PC-3 (cell line): ENCODE measurements around the gene MATN1. TPM values are rescaled to one million over a fixed set of nuclear protein-coding genes. Genes with fewer than 3 reads are reported as not detected.

Experiments used
- ATAC-seq: fragments of 200-7000 bp; cut with Tn5 transposase; 2 replicates; pipeline ENCODE4 v1.9.1; 2020; ENCODE audit warnings: mild to moderate bottlenecking, moderate library complexity
- BruUV-seq: library from RNA; stranded (reverse); fragments of 400-500 nt; replicated peaks from 2 replicates; lab custom pipeline; 2021; lab: Mats Ljungman, UMichigan
- CTCF ChIA-PET: fragments of 300-600 bp; sonication (Branson Sonifier 250); formaldehyde crosslinking; loops from one replicate; lab custom pipeline; 2022; ENCODE audit warnings: antibody characterized with exemption; lab: Charles Lee
- POLR2A ChIA-PET: fragments of 300-600 bp; sonication (Branson Sonifier 250); formaldehyde crosslinking; loops from one replicate; lab custom pipeline; 2022; ENCODE audit warnings: antibody characterized with exemption; ENCODE audit not compliant: unreplicated experiment; lab: Charles Lee
- DNase-seq: peaks from one replicate; pipeline ENCODE4 v3.0.0-alpha.2; 2015
- H2AFZ ChIP-seq: fragments of 300-600 bp; sonication (generic); 2 replicates; pipeline ENCODE4 v1.6.0; 2016; ENCODE audit warnings: antibody characterized with exemption, low read length
- H3F3A ChIP-seq: fragments of 300-600 bp; sonication (generic); one replicate; pipeline ENCODE4 v1.6.0; 2017; ENCODE audit warnings: antibody characterized with exemption, low read length, control low read depth, mild to moderate bottlenecking; ENCODE audit not compliant: unreplicated experiment
- H3K27ac ChIP-seq: fragments of 300-600 bp; sonication (generic); 2 replicates; pipeline ENCODE4 v1.5.1; 2016; ENCODE audit warnings: mild to moderate bottlenecking, low read length
- H3K27me3 ChIP-seq: fragments of 300-600 bp; sonication (generic); 2 replicates; pipeline ENCODE4 v1.6.1; 2016; ENCODE audit warnings: low read length, mixed read lengths
- H3K36me3 ChIP-seq: fragments of 300-600 bp; sonication (generic); 2 replicates; pipeline ENCODE4 v1.6.1; 2016; ENCODE audit warnings: low read depth, mixed run types, low read length, mixed read lengths
- H3K4me1 ChIP-seq: fragments of 300-600 bp; sonication (generic); 2 replicates; pipeline ENCODE4 v1.5.1; 2016; ENCODE audit warnings: low read length; ENCODE audit not compliant: insufficient read depth
- H3K4me2 ChIP-seq: fragments of 300-600 bp; sonication (generic); 2 replicates; pipeline ENCODE4 v1.6.0; 2016; ENCODE audit warnings: low read length
- H3K4me3 ChIP-seq: fragments of 300-600 bp; sonication (generic); 2 replicates; pipeline ENCODE4 v1.5.1; 2016; ENCODE audit warnings: mild to moderate bottlenecking, low read length, mixed read lengths
- H3K79me2 ChIP-seq: fragments of 300-600 bp; sonication (generic); 2 replicates; pipeline ENCODE4 v1.6.1; 2017; ENCODE audit warnings: low read length, mixed read lengths
- H3K9ac ChIP-seq: fragments of 300-600 bp; sonication (generic); 2 replicates; pipeline ENCODE4 v1.6.0; 2016; ENCODE audit warnings: mild to moderate bottlenecking, low read length
- H3K9me2 ChIP-seq: fragments of 300-600 bp; sonication (generic); replicated peaks from 2 replicates; pipeline ENCODE4 v1.6.1; 2016; ENCODE audit warnings: mixed run types, low read length, mixed read lengths
- H3K9me3 ChIP-seq: fragments of 300-600 bp; sonication (generic); 2 replicates; pipeline ENCODE4 v1.6.1; 2016; ENCODE audit warnings: low read length, mixed read lengths
- H4K20me1 ChIP-seq: fragments of 300-600 bp; sonication (generic); 2 replicates; pipeline ENCODE4 v1.6.1; 2016; ENCODE audit warnings: low read length, mixed read lengths
- CTCF ChIP-seq: fragments of 300-600 bp; sonication (generic); conservative IDR thresholded peaks from 2 replicates; pipeline ENCODE4 v1.5.1; 2017; ENCODE audit warnings: antibody characterized with exemption, low read depth, mild to moderate bottlenecking, low read length
- EZH2 ChIP-seq: fragments of 300-600 bp; sonication (generic); IDR thresholded peaks from one replicate; pipeline ENCODE4 v1.6.1; 2017; ENCODE audit warnings: antibody characterized with exemption, mild to moderate bottlenecking, low read length; ENCODE audit not compliant: unreplicated experiment
- EZH2phosphoT487 ChIP-seq: fragments of 300-600 bp; sonication (generic); IDR thresholded peaks from 2 replicates; pipeline ENCODE4 v1.6.1; 2018; ENCODE audit warnings: mild to moderate bottlenecking, antibody characterized with exemption, low read length, borderline replicate concordance
- intact Hi-C: fragments of 100-400 bp; cut with micrococcal nuclease; formaldehyde crosslinking; loops from 2 replicates; pipeline ENCODE4 v1.9.0; 2023
- total RNA-seq: library from RNA; depleted of rRNA; stranded (reverse); fragments of >200 nt; gene quantifications from 2 replicates; pipeline ENCODE4 v1.2.3, GENCODE V29; 2014

MATN1 gene
- total RNA-seq, 1 experiment from 2014 or later, result not detected

GRCh38 chr1:30740251-30741238, 17.2 kb upstream of the MATN1 start:
- peaks cover 8% of the 10 kb centered on the region for H3K4me1 ChIP-seq
- H3K9ac ChIP-seq, result no peak overlapping the region
- H3K36me3 ChIP-seq, result no peaks in the 10 kb centered on the region
- POLR2A ChIA-PET, result no interaction called here
- H3K79me2 ChIP-seq, result no peaks in the 10 kb centered on the region
- no peaks in the 10 kb centered on the region for H3K27me3 ChIP-seq
- DNase-seq (no peak), ATAC-seq (no peak)
- CTCF ChIA-PET, result no interaction called here
- H3F3A ChIP-seq, result no peaks in the 10 kb centered on the region
- TF ChIP-seq CTCF (no peak), EZH2 (no peak)
- no peak overlapping the region for H3K4me2 ChIP-seq
- H3K4me3 ChIP-seq, result no peak overlapping the region
- H3K27ac ChIP-seq, result no peak overlapping the region
- H3K9me2 ChIP-seq, result no peaks in the 10 kb centered on the region
- BruUV-seq, result no TSS peak
- H2AFZ ChIP-seq, result no peak overlapping the region
- H3K9me3 ChIP-seq, result no peaks in the 10 kb centered on the region
- intact Hi-C loops, result no loop called here
- H4K20me1 ChIP-seq, result no peaks in the 10 kb centered on the region

DNA sequence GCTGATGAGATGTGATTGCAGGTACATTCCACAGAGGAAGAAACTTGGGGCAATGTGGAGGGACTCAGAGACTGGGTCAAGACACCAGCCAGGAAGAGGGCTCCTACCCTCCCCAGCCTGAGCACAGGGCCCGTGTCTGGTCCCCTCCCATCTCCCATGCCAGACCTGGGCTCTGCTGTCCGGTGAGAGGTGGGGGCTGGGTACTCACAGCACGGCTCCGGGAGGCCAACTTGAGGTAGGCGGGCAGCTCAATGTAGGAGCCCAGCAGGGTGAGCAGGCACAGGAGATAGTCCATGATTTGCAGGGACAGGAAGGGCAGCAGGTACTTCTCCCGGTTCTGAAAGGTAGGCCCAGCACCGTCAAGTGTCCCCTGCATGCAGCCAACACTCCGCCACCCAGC, 16.2 kb upstream of the MATN1 start:
- ATAC-seq, result no peak
- H3K4me2 ChIP-seq, result no peak overlapping the region
- ChIA-PET CTCF (no interaction called here), POLR2A (no interaction called here)
- no peak for TF ChIP-seq EZH2phosphoT487
- TF ChIP-seq CTCF, result no peak
- TF ChIP-seq EZH2, result no peak
- H3K4me3 ChIP-seq, result no peak overlapping the region
- no peak overlapping the region for H3K9ac ChIP-seq
- no peak for DNase-seq
- no TSS peak for BruUV-seq
- peaks cover 8% of the 10 kb centered on the region for H3K4me1 ChIP-seq
- H3K27me3 ChIP-seq, result no peaks in the 10 kb centered on the region
- no peaks in the 10 kb centered on the region for H3F3A ChIP-seq
- intact Hi-C loops, result no loop called here
- H3K9me3 ChIP-seq, result no peaks in the 10 kb centered on the region
- no peaks in the 10 kb centered on the region for H3K9me2 ChIP-seq
- H2AFZ ChIP-seq, result no peak overlapping the region
- H3K79me2 ChIP-seq, result no peaks in the 10 kb centered on the region
- no peaks in the 10 kb centered on the region for H4K20me1 ChIP-seq
- no peaks in the 10 kb centered on the region for H3K36me3 ChIP-seq
- no peak overlapping the region for H3K27ac ChIP-seq
